ENCODE data around the gene GPR15. TPM values are rescaled to one million over a fixed set of nuclear protein-coding genes. Genes with fewer than 3 reads are reported as not detected.

GPR15 gene
- total RNA-seq, 4 donors from 2014 or later = not detected

GRCh38 chr3:98561727-98562521 is 30.1 kb downstream of the GPR15 start:
- no peaks in the 10 kb centered on the region for H3K9me3 ChIP-seq
- H3K27me3 ChIP-seq = no peaks in the 10 kb centered on the region
- TF ChIP-seq POLR2A (IDR thresholded peaks at IDR 0.05) = no peak
- no peak for TF ChIP-seq CTCF (IDR thresholded peaks at IDR 0.05)
- H3K36me3 ChIP-seq = no peaks in the 10 kb centered on the region
- intact Hi-C loops (cut with DNase I; ENCODE audit: low total_unique reads) = no loop called here
- H3K27ac ChIP-seq = no peak overlapping the region
- DNase-seq = no peak
- H3K4me3 ChIP-seq = no peak overlapping the region
- no peaks in the 10 kb centered on the region for H3K4me1 ChIP-seq

GRCh38 chr3:98563661-98564281 is 32.0 kb downstream of the GPR15 start:
- Histone ChIP-seq H3K27ac (no peak overlapping the region), H3K36me3 (no peaks in the 10 kb centered on the region), H3K27me3 (no peaks in the 10 kb centered on the region), H3K9me3 (no peaks in the 10 kb centered on the region), H3K4me1 (no peaks in the 10 kb centered on the region), H3K4me3 (no peak overlapping the region)
- no peak for DNase-seq
- TF ChIP-seq CTCF (IDR thresholded peaks at IDR 0.05) = no peak
- TF ChIP-seq POLR2A (IDR thresholded peaks at IDR 0.05) = no peak
- intact Hi-C loops (cut with DNase I; ENCODE audit: low total_unique reads) = no loop called here

- no peaks in the 10 kb centered on the region for H3K9me3 ChIP-seq
- H3K4me3 ChIP-seq = no peak overlapping the region
- no peak overlapping the region for H3K27ac ChIP-seq
- intact Hi-C loops (cut with DNase I; ENCODE audit: low total_unique reads) = no loop called here
- H3K27me3 ChIP-seq = no peaks in the 10 kb centered on the region
- no peak for DNase-seq
- no peak for TF ChIP-seq POLR2A (IDR thresholded peaks at IDR 0.05)
- no peak for TF ChIP-seq CTCF (IDR thresholded peaks at IDR 0.05)
- H3K36me3 ChIP-seq = no peaks in the 10 kb centered on the region
- no peaks in the 10 kb centered on the region for H3K4me1 ChIP-seq
These were observed 32.7 kb downstream of the GPR15 start for GRCh38 chr3:98564282-98565005.

GRCh38 chr3:98565237-98565643 is 33.5 kb downstream of the GPR15 start:
- no peak for DNase-seq

More at GRCh38 chr3:98565237-98565643, 33.5 kb downstream of the GPR15 start:
- no peaks in the 10 kb centered on the region for H3K36me3 ChIP-seq
- H3K4me3 ChIP-seq = no peak overlapping the region
- H3K9me3 ChIP-seq = no peaks in the 10 kb centered on the region
- H3K27ac ChIP-seq = no peak overlapping the region
- no peaks in the 10 kb centered on the region for H3K27me3 ChIP-seq
- no peak for TF ChIP-seq POLR2A (IDR thresholded peaks at IDR 0.05)
- no peak for TF ChIP-seq CTCF (IDR thresholded peaks at IDR 0.05)
- no peaks in the 10 kb centered on the region for H3K4me1 ChIP-seq
- intact Hi-C loops (cut with DNase I; ENCODE audit: low total_unique reads) = no loop called here
